ENCODE data around the gene FLVCR2.

- TF ChIP-seq CTCF (IDR thresholded peaks at IDR 0.05): no peak
- no peak for TF ChIP-seq POLR2A (IDR thresholded peaks at IDR 0.05)
Observed at GRCh38 chr14:75566752-75567151, 11.7 kb upstream of the FLVCR2 start.

Measured in body of pancreas (tissue), 4 donors.